HG02763 (cell line): ENCODE data around the gene HES3.

Experiments
- ATAC-seq: cut with Tn5 transposase; IDR thresholded peaks from one replicate; pipeline ENCODE4 v1.9.1; 2021; ENCODE audit warnings: mild to moderate bottlenecking, moderate library complexity; ENCODE audit not compliant: unreplicated experiment

The HES3 gene

DNA sequence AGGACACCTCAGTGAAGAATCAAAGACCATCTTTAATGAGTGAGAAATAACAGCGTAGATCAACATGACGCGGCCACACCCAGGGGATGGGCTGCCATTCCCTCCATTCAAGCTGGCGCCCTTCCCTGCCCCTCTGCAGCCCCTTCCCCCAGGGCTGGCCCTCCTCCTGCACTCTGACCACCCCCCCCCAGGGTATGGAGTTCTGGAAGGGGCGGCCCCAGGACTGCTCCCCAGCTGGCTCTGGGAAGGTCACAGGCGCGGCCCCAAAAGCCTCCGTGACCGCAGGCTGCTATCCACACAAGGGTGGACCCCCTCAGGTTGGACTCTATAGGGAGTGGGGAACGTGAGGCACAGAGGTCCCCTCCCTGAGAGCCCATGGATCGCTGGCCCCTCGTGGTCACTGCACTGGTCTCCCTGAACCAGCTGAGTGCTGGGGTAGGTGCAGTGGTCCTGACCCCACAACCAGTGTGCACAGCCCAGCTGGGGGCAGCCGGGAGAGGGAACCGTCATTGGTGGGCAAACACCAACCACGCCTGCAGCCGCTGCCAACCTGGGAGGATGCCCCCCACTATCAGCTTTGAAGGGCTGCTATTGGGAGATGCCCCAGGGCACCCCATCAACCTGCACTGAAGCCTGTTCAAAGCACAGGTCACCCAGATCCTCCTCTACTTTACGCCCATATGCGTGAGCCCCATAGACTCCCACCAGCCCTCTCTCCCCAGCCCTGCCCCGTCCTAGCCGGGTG is 33.0 kb downstream of the HES3 start:
- no peak for ATAC-seq

DNA sequence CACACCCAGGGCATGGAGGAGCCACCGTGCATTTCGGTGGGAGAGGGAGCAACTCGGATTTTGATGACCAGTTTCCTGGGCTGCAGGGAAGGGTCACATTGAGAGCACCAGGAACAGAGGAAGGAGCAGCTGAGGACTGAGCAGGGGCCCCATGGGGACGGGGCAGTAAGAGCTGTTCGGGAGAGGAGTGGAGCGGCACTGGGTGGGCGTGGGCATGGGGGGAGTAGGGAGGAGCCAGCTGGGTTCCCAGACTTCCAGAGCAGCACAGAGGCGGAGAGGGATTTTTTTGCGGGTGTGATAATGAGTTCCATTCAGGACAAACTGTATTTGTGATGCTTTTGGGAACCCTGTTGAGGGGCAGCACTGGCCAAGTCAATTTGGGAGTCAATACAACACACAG is 34.3 kb downstream of the HES3 start:
- ATAC-seq = no peak

DNA sequence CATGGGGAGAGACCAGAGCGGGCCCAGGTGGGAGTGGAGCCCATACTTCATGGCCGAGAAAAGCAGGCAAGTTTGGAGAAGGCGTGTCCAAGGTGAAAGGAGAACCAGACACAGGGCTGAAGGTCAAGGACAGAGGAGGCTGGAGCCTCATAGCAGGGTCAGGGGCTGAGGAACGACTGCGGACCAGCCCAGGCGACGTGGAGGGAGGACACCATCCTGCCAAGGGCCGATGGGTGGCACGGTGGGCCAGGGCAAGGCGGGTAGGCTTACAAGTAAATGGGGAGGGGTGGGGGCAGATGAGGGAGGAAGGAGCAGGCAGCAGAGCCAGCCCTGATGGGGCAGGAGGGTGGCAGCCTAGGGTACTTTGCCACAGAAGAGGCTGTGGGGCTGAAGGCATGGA is 35.1 kb downstream of the HES3 start:
- no peak for ATAC-seq

DNA sequence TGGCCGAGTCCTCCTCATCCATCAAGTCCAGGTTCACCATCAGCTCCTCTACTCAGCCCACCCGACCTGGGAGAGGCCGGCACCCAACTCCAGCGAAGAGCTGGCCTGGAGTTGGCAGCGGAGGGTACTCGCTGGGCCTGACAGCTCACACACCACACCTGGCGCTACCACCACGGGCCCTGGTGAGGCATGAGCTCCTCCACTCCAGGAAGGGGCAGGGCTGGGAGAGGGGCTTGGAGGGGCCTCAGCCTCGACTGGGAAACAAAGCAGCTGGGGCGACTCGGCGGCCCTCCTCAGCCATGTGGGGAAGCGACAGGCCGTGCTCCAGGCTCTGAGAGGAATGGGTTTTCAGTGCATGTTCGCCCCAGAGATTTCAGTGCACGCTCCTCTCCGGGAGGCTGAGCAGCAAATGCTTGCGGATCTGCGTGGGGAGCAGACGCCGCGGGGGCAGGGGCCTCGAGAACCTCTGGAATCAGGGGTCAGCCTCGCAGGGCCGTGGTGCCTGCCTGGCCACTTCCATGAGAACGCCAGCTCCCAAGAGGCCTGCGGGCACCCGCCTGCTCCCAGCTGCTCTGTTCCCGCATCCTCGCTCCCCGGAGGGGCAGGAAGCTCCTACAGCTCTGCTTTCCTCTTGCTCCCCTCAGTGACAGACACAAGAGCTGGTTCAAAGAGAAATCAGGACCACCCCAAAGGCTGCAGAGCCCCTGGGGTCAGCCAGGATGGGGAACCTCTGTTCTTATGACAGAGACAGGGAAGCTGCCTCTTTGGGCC is 35.8 kb downstream of the HES3 start:
- no peak for ATAC-seq

DNA sequence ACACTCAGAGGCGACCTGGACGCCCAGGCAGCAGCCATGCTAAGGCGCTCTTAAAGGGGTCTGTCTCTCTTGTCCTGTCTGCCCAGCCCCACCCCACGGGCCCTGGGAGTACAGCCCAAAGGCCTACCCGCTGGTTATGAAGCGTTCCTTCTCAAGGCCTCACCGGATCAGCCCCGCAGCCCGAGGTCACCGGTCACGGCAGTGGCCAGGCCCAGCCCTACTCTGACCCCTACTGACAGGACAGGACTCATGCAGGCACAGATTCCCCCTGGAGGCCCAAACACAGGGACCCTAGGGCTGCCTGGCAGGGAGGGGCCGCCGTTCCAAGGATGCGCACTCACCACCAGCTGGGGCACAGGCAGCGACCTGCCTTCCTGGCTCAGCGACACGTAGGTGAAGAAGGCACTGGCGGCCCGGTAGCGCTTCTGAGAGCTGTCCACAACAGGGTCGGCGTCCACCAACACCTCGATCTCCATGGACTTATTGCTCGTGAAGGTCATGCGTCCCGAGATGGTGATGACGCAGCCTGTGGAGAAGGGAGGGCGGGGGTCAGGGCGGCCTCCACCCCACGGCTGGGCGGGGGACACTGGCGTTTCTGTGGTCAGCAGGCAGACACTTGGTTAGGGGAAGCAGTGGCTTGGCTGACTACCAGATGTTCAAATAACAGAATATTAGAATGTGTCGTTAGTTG is 36.9 kb downstream of the HES3 start:
- no peak for ATAC-seq

DNA sequence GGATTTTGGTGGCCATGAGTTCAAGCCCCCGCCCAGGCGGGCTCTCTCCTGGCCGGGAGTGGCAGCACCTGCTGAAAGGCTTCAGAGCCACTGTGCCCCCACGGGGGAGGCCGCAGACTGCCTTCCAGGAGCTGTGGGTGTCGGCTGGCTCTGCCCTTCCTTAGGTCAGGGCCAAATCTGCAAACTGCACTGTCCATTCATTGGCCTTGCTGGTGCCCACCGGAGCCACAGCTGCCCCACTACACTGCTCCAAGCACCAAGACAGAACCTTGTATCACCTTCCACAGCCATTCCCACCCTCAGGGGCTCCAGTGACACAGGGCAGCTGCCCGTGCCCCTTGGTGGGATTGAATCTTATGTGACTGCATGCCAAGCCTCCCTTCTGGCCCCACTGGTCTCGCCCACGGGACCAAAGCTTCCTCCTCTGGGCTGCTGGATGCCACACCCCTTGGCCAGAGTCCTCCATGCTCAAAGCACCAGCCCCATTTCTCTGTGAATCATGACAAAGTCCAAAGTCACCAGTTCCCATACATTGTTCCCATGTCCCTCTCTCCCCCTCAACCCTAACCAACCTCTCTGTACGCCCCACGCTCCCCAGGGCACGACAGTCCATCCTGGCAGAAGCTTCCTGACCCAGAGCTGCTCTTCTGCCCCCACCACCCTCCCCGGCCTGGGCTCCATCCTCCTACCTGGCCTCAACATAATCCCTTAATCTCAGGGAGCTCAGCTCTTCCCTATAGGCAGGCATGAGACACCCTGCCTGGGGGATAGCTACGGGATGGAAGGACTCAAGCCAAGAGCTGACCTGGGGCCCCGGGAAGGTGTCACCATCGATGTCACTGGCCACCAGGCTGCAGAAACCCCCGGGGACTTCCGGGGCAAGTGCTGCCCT is 37.8 kb downstream of the HES3 start:
- no peak for ATAC-seq

DNA sequence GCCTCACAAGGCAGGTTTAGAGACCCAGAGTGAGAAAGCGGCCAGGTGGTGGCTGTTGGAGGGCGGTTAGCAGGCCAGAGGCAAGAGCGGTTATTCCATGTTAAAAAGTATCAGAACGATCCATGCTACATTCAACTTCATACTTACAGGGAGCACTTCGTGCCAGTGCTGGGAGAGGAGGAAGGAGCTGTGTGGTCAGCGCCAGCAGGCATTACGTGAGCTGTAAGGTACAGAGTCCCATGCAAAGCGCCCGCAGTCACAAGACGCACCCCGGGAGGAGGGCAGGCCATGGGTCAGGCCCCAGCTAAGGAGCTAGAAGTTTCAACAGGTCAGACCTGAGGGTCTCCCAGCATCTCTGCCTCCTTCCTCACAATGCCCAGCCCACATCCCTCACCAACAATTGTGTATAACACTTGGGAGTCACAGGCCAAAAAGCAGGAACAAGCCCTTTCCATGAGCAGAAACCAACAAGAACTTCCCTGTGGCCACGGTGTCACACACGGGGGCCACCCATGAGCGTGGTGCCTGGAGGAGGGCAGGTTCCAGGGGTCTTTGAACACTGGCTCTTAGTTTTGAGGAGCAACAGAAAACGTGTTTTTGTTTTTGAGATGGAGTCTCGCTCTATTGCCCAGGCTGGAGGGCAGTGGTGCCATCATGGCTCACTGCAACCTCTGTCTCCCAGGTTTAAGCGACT is 38.7 kb downstream of the HES3 start:
- no peak for ATAC-seq

DNA sequence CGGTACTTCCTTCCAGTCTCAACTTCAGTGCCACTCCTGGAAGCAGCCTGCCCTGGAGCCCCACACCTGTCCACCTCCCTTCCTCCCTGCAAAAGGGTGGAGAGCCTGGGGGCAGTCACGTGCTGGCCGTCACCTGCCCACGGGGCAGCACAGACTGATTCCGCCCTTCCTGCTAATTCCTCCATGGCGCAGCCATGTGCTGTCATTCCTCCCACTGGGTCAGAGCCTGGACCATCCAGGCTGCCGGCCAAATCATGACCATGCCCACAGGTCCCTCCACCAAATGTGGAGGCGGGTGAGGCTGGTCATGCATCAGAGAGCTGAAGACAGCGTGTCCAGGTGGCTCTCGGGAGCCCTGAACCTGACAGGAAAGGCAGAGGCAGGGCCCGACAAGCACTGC is 41.4 kb downstream of the HES3 start:
- ATAC-seq = no peak

DNA sequence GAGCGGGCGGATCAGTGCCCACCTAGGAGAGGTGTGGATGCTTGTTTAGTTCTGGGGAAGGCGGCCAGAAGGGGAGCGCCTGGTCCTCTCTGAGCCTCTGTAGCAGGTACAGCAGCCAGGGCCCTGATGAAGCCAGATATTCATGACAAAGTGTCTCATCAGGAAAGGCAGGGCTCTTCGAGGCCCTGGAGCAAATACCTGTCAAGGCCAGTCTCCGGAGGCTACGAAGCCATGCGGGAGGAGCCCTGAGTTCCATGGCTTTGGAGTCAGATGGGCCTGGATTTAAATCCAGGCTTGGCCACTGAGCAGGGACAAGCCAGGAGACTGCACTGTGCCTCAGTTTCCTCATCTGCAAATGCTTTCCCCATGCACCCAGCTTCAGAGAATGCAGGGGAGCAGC is 42.3 kb downstream of the HES3 start:
- ATAC-seq = no peak

DNA sequence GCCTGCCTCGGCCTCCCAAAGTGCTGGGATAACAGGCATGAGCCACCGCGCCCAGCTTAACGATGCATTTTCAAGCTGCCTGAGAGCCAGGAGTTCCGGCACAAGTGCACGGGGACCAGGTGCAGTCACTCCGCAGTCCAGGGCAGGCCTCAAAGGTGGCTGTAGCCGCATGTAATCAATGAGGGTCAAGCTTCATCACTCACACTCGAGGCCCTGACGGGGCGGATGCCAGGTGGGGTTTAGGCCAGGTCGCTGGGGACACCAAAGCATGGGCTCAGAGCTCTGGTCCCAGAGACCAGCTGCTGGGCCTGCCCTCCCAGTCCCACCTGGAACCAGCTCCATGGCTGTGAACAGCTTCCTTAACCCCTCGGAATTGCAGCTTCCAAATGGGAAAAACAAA is 43.0 kb downstream of the HES3 start:
- no peak for ATAC-seq

DNA sequence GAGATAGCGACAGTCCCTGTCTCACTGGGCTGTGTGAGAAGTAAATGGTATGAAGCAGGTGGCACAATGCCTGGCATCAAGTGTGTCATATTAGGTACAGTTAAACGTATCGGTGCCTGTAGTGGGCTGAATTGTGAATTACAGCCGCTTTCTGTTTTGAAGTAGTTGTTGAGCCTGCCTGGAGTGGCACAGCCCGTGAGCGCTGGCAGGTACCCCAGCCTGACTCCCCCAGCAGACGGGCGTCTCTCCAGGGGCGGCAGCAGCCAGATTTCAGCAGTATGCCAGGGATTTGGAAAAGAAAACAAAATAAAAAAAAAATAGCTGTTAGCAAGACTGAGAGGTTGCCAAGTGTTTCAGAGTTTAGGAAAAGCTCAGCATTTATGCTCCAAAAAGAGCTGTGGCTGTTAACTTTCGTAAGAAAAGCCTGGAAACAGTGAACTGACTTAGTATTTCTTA is 43.5 kb downstream of the HES3 start:
- ATAC-seq = no peak

DNA sequence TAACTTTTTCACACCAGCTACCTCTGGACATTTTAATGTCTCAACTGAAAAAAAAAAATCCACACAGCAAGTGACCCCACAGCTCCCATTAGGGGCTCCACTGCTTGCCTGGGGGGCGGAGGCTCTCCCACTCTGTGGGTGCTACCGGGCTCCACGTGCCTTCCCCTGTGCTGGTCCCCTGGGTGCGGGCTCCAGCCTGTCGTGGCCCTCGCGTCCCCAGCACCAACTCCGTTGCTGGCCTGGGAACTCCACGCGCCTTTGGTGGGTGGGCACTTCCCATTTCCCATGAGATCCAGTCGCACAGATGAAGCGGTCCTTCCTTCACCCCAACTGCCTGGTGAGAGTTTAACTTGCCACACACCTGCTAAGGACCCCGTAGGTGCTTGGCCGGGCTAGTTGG is 44.0 kb downstream of the HES3 start:
- no peak for ATAC-seq

DNA sequence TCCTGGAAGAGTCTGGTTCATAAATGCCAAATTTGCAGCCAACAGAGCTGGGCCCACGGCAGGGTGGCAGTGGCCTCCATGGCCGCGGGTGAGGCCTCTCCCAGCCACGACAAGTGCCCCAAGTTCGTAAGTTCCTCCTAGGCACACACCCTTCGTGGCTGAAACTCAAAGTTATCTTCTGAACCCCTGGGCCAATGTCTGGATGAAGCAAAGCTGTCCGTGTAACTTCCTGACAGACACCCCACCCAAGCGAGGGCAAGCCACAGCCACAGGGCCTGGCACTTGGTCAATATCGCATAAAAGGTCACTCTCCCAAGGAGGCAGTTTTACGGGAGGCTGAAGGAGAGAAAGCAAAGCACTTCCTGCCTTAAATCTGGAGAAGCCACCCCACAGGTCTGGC is 44.7 kb downstream of the HES3 start:
- no peak for ATAC-seq

DNA sequence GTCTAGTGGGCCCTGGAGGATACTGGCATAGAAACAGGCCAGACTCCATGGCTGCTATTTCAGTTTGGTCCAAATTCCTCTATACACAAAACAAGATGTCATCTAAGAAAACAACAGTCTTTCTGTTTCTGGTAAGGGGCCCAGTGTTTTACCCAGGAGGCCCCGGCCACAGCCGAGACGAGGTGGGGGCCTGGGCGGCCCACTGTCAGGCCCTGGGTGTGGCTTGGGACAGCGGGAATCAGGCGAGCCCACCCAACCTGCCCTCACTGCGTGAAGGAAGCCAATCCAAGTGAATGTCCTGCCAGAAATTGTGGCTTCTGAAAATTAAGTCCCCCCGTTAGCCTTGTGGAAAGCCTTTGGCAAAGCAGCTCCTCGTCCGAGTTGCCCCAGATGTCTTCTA is 48.1 kb downstream of the HES3 start:
- ATAC-seq = no peak

DNA sequence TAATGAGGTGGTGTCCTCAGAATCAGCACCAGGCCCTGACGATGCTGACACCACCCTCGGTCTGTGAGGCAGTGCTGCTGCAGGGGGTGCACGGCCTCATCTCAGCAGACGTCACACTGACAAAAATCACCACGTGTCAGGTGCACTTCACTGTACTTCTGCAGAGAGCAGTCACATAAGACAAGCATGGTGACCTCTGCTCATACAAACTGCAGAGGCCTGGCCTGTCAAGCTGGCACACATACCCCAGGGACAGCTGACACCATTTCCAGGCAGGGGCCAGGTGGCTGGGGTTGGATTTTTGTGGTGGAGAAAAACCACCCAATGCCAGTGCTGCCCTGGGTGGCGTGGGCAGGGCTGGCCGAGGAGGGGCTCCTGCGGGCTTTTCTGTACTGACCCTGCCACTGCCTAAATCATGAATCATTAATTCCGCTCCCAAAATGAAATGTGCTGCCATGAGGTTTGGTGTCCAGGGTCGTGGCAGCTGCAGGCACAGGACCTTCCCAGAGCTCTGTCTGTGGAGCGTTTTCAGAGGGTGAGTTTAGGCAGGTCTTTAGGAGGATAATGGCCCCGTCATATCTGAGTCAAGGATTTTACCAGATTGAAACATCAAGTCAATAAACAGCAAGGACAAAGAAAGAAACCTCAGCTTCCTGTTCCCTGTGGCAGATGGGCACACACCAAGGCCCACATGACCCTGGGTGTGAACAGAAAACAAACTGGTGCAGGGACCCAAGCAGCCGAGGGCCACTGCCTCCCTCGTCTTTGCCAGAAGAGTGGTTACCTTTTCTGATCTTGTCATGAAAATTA is 50.3 kb downstream of the HES3 start:
- ATAC-seq = no peak

DNA sequence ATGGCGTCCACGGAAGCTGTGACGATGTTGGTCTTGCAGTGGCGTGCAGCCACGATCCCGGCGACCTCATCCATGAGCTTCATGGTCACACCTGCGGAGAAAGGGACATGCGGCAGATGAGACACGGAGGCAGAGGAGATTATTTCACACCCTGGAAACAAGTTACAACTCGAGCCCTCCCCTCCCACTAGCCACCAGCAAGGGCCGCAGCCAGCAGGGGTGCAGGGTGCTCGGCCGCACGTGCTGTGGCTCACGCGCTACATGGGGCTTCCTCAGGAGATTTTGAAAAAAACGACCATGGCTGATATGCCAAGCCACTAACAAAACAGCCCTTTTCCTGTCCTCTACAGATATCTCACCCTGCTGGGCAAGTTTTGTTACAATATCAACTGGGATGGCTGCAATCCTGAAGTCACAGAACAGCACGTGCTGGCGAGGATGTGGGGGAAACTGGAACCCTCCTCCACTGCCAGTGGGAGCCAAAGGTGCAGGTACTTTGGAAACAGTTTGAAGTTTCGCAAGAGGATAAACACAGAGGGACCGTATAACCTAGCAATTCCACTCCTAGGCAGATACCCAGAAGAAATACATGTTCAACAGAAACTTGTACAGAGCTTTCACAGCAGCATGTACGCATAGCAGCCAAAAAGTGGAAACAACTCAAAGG is 51.0 kb downstream of the HES3 start:
- no peak for ATAC-seq
